GM12878 (cell line): ENCODE data around the gene UBE2M. TPM values are rescaled to one million over a fixed set of nuclear protein-coding genes. Genes with fewer than 3 reads are reported as not detected.

Experiments
- ATAC-seq: fragments of 200-7000 bp; cut with Tn5 transposase; 3 replicates; pipeline ENCODE4 v1.9.1; 2020; ENCODE audit warnings: mild to moderate bottlenecking, moderate library complexity
- BruUV-seq: library from RNA; stranded (reverse); fragments of 400-500 nt; replicated peaks from 2 replicates; lab custom pipeline; 2021; lab: Mats Ljungman, UMichigan
- CTCF ChIA-PET: fragments of 300-600 bp; sonication (Branson Sonifier 250); formaldehyde crosslinking; extraction: SDS; loops from one replicate; lab custom pipeline; 2021; ENCODE audit warnings: inconsistent platforms; lab: Yijun Ruan, JAX
- POLR2A ChIA-PET: fragments of 350-600 bp; formaldehyde crosslinking; extraction: SDS; loops from one replicate; lab custom pipeline; 2021; ENCODE audit warnings: inconsistent platforms; lab: Charles Lee
- RAD21 ChIA-PET: fragments of 300-600 bp; sonication (Branson Sonifier 250); formaldehyde crosslinking; loops from one replicate; lab custom pipeline; 2023; ENCODE audit warnings: antibody characterized with exemption; ENCODE audit not compliant: unreplicated experiment; lab: Charles Lee
- SMC1A ChIA-PET: fragments of 300-600 bp; sonication (Branson Sonifier 250); formaldehyde crosslinking; loops from one replicate; lab custom pipeline; 2023; ENCODE audit not compliant: unreplicated experiment, uncharacterized antibody; lab: Charles Lee
- DNase-seq: peaks from one replicate; pipeline ENCODE4 v3.0.0-alpha.2; 2011; ENCODE audit warnings: low read depth, low spot score
- FAIRE-seq: peaks from 3 replicates; lab custom pipeline; 2011; peaks lifted over from hg19 to GRCh38; lab: Jason Lieb, UNC
- H2AFZ ChIP-seq: 2 replicates; pipeline ENCODE4 v1.6.0; 2011; ENCODE audit warnings: low read depth, low read length, control low read depth; ENCODE audit not compliant: control insufficient read depth
- H3K27ac ChIP-seq: 2 replicates; pipeline ENCODE4 v1.5.1; 2011; ENCODE audit warnings: control low read depth; ENCODE audit not compliant: control insufficient read depth, insufficient read depth
- H3K27me3 ChIP-seq, 2 experiments: replicated peaks in 1 of 2; 2 replicates each; pipeline versions ENCODE4 v1.6.0 to v1.6.1; 2011; ENCODE audit warnings: low read length in 1 of 2; ENCODE audit not compliant: control insufficient read depth in 2 of 2, insufficient read depth in 2 of 2
- H3K36me3 ChIP-seq, 2 experiments: 2 replicates each; pipeline ENCODE4 v1.5.1; 2011; ENCODE audit warnings: low read length in 1 of 2; ENCODE audit not compliant: control insufficient read depth in 2 of 2, insufficient read depth in 2 of 2
- H3K4me1 ChIP-seq: 2 replicates; pipeline ENCODE4 v1.6.1; 2011; ENCODE audit warnings: mild to moderate bottlenecking, low read length, moderate library complexity, mixed read lengths; ENCODE audit not compliant: control insufficient read depth, insufficient read depth
- H3K4me2 ChIP-seq: 2 replicates; pipeline ENCODE4 v1.6.0; 2011; ENCODE audit warnings: control low read depth; ENCODE audit not compliant: control insufficient read depth, insufficient read depth
- H3K4me3 ChIP-seq: fragments of 200-600 bp; sonication (generic); 2 replicates; pipeline ENCODE4 v1.5.1; 2016
- H3K79me2 ChIP-seq: 2 replicates; pipeline ENCODE4 v1.6.0; 2011; ENCODE audit warnings: low read length; ENCODE audit not compliant: control insufficient read depth, insufficient read depth
- H3K9ac ChIP-seq: 2 replicates; pipeline ENCODE4 v1.8.0; 2011; ENCODE audit warnings: low read length, control low read depth, mixed read lengths; ENCODE audit not compliant: control insufficient read depth, insufficient read depth
- H3K9me3 ChIP-seq: replicated peaks from 3 replicates; pipeline ENCODE4 v1.5.1; 2011; ENCODE audit warnings: mild to moderate bottlenecking, low read length; ENCODE audit not compliant: control insufficient read depth, insufficient read depth
- H4K20me1 ChIP-seq: 2 replicates; pipeline ENCODE4 v1.6.0; 2011; ENCODE audit not compliant: control insufficient read depth, insufficient read depth
- BMI1 ChIP-seq: fragments of 450-650 bp; IDR thresholded peaks from 2 replicates; pipeline ENCODE4 v1.6.1; 2016; ENCODE audit warnings: mild to moderate bottlenecking, moderate library complexity, borderline replicate concordance
- GATAD2B ChIP-seq: fragments of 450-650 bp; conservative IDR thresholded peaks from 2 replicates; pipeline ENCODE4 v1.6.1; 2017; ENCODE audit warnings: low read depth, mild to moderate bottlenecking, moderate library complexity
- POLR2A ChIP-seq: IDR thresholded peaks from 2 replicates; pipeline ENCODE4 v1.6.1; 2011; ENCODE audit warnings: low read depth, mild to moderate bottlenecking, low read length
- POLR2AphosphoS5 ChIP-seq: IDR thresholded peaks from 2 replicates; pipeline ENCODE4 v1.6.1; 2011; ENCODE audit warnings: mild to moderate bottlenecking, low read length, inconsistent platforms
- RELA ChIP-seq: fragments of 450-650 bp; IDR thresholded peaks from 2 replicates; pipeline ENCODE4 v1.8.0; 2014; ENCODE audit warnings: borderline replicate concordance; ENCODE audit not compliant: partially characterized antibody
- SMC3 ChIP-seq: IDR thresholded peaks from 2 replicates; pipeline ENCODE4 v1.6.1; 2011; ENCODE audit warnings: low read length, improper control_type of control experiment, borderline replicate concordance
- WGBS: methylation state at CpG from one replicate; pipeline ENCODE4 v1.1.6; 2016; ENCODE audit warnings: low lambda C conversion rate; ENCODE audit not compliant: insufficient replicate concordance, insufficient coverage; ENCODE audit errors: missing lambda C conversion rate; 5-methylcytosine and 5-hydroxymethylcytosine counted together
- in situ Hi-C: fragments of 300-500 bp; cut with MboI; formaldehyde crosslinking; loops from 9 replicates; pipeline ENCODE4 v1.14.3; 2018; ENCODE audit warnings: mixed read lengths
- intact Hi-C: fragments of 100-400 bp; cut with micrococcal nuclease; formaldehyde crosslinking; loops from one replicate; pipeline ENCODE4 v1.14.2; 2022; ENCODE audit not compliant: unreplicated experiment
- polyA plus RNA-seq, 11 experiments: library from polyadenylated mRNA; depleted of rRNA in 4 of 11; unstranded in 6 of 11; stranded (reverse) in 5 of 11; fragments of >200 nt; fragmentation: Nextera tagmentation in 4 of 11; fragmentation: Illumina TruSeq in 1 of 11; extraction: Ambion mirVana in 4 of 11; extraction: Trizol in 1 of 11; gene quantifications; 1 replicate in 1 of 11; 2 replicates in 10 of 11; pipeline versions ENCODE4 v1.2.1 to v1.2.3, GENCODE V29; 2011 to 2016; ENCODE audit warnings: inconsistent platforms in 2 of 11, missing spikeins in 2 of 11, low read depth in 1 of 11
- total RNA-seq, 4 experiments: library from RNA; depleted of rRNA in 3 of 4; stranded (reverse); fragments of >200 nt in 3 of 4; fragmentation: Illumina TruSeq in 1 of 4; extraction: Trizol in 1 of 4; gene quantifications; 2 replicates each; pipeline versions ENCODE4 v1.2.1 to v1.2.3, GENCODE V29; 2013 to 2021

Gene UBE2M
- total and polyA plus RNA-seq, 10 of the 15 experiments (the other 5 are each of a cell fraction or from before 2014, with no cell fraction given) = 1.4 to 105 (median 73.9) TPM

DNA sequence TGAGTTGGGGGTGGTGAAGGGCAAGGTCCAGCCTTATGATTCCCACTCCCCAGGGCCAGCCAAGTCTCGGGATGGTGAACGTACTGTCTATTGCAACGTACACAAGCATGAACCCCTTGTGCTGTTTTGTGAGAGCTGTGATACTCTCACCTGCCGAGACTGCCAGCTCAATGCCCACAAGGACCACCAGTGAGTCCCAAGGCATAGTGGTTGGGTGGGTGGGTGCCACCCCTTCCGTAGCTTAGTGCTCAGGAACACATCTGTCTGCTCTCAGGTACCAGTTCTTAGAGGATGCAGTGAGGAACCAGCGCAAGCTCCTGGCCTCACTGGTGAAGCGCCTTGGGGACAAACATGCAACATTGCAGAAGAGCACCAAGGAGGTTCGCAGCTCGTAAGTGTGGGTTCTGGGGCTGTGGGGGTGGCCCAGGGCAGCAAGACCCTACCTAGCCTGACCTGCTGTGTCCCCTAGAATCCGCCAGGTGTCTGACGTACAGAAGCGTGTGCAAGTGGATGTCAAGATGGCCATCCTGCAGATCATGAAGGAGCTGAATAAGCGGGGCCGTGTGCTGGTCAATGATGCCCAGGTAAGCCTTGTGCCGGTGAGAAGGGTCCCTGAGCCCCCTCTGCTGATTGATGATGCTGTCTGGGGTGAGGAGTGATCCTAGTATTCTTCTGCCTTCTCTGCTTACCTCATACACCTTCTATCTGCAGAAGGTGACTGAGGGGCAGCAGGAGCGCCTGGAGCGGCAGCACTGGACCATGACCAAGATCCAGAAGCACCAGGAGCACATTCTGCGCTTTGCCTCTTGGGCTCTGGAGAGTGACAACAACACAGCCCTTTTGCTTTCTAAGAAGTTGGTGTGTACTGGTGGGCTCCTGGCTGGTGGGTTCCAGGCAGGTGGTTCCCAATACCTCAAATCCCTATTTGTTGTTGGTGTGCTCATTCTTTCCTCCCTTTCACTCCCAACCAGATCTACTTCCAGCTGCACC is 10.8 kb downstream of the UBE2M start:
- ATAC-seq = no peak
- ChIA-PET RAD21 (no interaction called here), SMC1A (no interaction called here), POLR2A (interaction anchor here (1.0 to 1.3 kb wide), 2 partner anchors 28 kb away, joined by 3 to 4 read pairs; partner anchors contain the start of gene ZBTB45), CTCF (interaction anchor here (1.0 kb wide), 1 partner anchor 33 kb away, joined by 3 read pairs; no protein-coding TSS in a partner anchor)
- H4K20me1 ChIP-seq = peaks cover 19% of the 10 kb centered on the region
- intact Hi-C loops = no loop called here
- no peak for FAIRE-seq
- H3K79me2 ChIP-seq = peaks cover 37% of the 10 kb centered on the region
- no peaks in the 10 kb centered on the region for H3K27me3 ChIP-seq
- TF ChIP-seq POLR2AphosphoS5 (peak; percentile 27; the same call in 1 of the 2 replicates), POLR2A (peak; percentile 55; the same call in 1 of the 2 replicates), GATAD2B (no peak)
- no peak overlapping the region for H3K4me3 ChIP-seq
- no peak overlapping the region for H3K9ac ChIP-seq
- in situ Hi-C loops = no loop called here
- no peak for DNase-seq
- BruUV-seq = no TSS peak
- H3K4me1 ChIP-seq = peaks cover 8% of the 10 kb centered on the region
- peaks cover 35 to 48% of the 10 kb centered on the region in 2 experiments; a peak in 3 of 4 replicates for H3K36me3 ChIP-seq
- H3K27ac ChIP-seq = no peak overlapping the region
- no peaks in the 10 kb centered on the region for H3K9me3 ChIP-seq
- 81% methylated on average over 18 of the region's 18 CpGs for WGBS
- no peak overlapping the region for H2AFZ ChIP-seq
- peak overlapping the region; percentile 46 for H3K4me2 ChIP-seq

DNA sequence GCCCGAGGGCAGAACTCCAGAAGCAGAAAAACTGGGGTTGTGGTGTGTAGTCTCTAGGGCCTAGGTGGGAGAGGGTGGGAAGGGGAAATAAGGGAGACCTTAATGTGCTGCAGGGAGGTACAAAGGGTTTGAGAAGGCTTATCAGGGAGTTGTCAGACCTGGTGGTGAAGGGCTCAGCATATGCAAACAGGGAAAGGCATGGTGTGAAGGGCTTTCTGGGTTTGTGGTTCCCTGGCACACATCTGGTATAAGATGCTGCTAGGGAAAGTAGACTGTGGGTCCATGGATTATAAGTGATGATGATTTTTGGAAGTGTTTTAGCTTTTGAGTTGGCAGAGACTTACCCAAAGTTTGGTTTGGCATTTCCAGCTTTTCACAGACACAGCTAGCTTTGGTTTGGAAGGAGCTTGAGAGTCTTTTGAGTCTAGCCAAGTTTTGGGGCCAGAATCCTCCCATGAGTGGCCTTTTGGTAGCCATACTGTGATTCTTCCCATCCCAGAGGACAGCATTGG is 12.3 kb downstream of the UBE2M start:
- ChIA-PET SMC1A (interaction anchor here (1.4 to 3.2 kb wide), 3 partner anchors 9 to 35 kb away, joined by 3 to 9 read pairs (median 4); partner anchors contain the start of gene CHMP2A), POLR2A (interaction anchor here (1.3 to 3.6 kb wide), 3 partner anchors 8 to 30 kb away, joined by 3 to 41 read pairs (median 13); partner anchors contain the start of gene CHMP2A), RAD21 (interaction anchor here (1.0 kb wide), 1 partner anchor 9 kb away, joined by 3 read pairs; the partner anchor contains the start of gene CHMP2A), CTCF (interaction anchor here (3.0 kb wide), 1 partner anchor 26 kb away, joined by 21 read pairs; the partner anchor contains the start of gene ZBTB45)
- Histone ChIP-seq H3K4me3 (peak overlapping the region; percentile 92), H4K20me1 (peaks cover 19% of the 10 kb centered on the region), H3K79me2 (peaks cover 37% of the 10 kb centered on the region), H2AFZ (no peak overlapping the region), H3K27me3 (no peaks in the 10 kb centered on the region), H3K4me2 (peak overlapping the region; percentile 100), H3K36me3 (peaks cover 35 to 38% of the 10 kb centered on the region in 2 experiments; a peak in 3 of 4 replicates), H3K4me1 (peaks cover 8% of the 10 kb centered on the region), H3K9ac (peak overlapping the region; percentile 92), H3K27ac (peak overlapping the region; percentile 61), H3K9me3 (no peaks in the 10 kb centered on the region)
- BruUV-seq = TSS peak; percentile 78
- FAIRE-seq = no peak
- WGBS = 8% methylated on average over 1 of the region's 1 CpG
- in situ Hi-C loops = no loop called here
- intact Hi-C loops = no loop called here
- no peak for DNase-seq
- TF ChIP-seq POLR2A (peak; percentile 9; the same call in 1 of the 2 replicates), RELA (no peak), POLR2AphosphoS5 (0 out of 2 replicates have a peak, but pooled peaks have one; percentile 50), SMC3 (no peak), BMI1 (no peak)
- ATAC-seq = no peak
